HEK293T (cell line): Measurements from ENCODE around the gene KANTR.

Experiments used
- CTCF ChIA-PET: fragments of 350-600 bp; formaldehyde crosslinking; extraction: SDS; loops from one replicate; lab custom pipeline; 2021; ENCODE audit warnings: antibody characterized with exemption, inconsistent platforms; lab: Yijun Ruan, JAX
- POLR2A ChIA-PET: fragments of 350-600 bp; formaldehyde crosslinking; extraction: SDS; loops from one replicate; lab custom pipeline; 2020; ENCODE audit warnings: antibody characterized with exemption, inconsistent platforms; lab: Yijun Ruan, JAX
- DNase-seq: peaks from one replicate; pipeline ENCODE4 v3.0.0; 2012; ENCODE audit warnings: mixed read lengths; ENCODE audit errors: extremely low spot score
- ARNT ChIP-seq: fragments of 450-650 bp; IDR thresholded peaks from 2 replicates; pipeline ENCODE4 v1.6.1; 2017; ENCODE audit warnings: mild to moderate bottlenecking
- BHLHE40 ChIP-seq: fragments of 450-650 bp; IDR thresholded peaks from 2 replicates; pipeline ENCODE4 v1.6.1; 2016; ENCODE audit warnings: mild to moderate bottlenecking, moderate library complexity, borderline replicate concordance
- CTBP1 ChIP-seq: fragments of 450-650 bp; IDR thresholded peaks from 2 replicates; pipeline ENCODE4 v1.6.1; 2016; ENCODE audit warnings: borderline replicate concordance
- ELF4 ChIP-seq: fragments of 450-650 bp; IDR thresholded peaks from 2 replicates; pipeline ENCODE4 v1.6.1; 2017; ENCODE audit warnings: antibody characterized with exemption
- FOXA1 ChIP-seq: fragments of 450-650 bp; IDR thresholded peaks from 2 replicates; pipeline ENCODE4 v1.6.1; 2016; ENCODE audit warnings: mild to moderate bottlenecking
- FOXK2 ChIP-seq: fragments of 450-650 bp; IDR thresholded peaks from 2 replicates; pipeline ENCODE4 v1.6.1; 2016; ENCODE audit warnings: mild to moderate bottlenecking
- FOXM1 ChIP-seq: fragments of 450-650 bp; IDR thresholded peaks from 2 replicates; pipeline ENCODE4 v1.6.1; 2017; ENCODE audit warnings: mild to moderate bottlenecking, borderline replicate concordance
- HDGF ChIP-seq: fragments of 450-650 bp; IDR thresholded peaks from 2 replicates; pipeline ENCODE4 v1.6.1; 2017; ENCODE audit warnings: antibody characterized with exemption, borderline replicate concordance
- L3MBTL2 ChIP-seq: fragments of 450-650 bp; conservative IDR thresholded peaks from 2 replicates; pipeline ENCODE4 v1.6.1; 2016; ENCODE audit warnings: mild to moderate bottlenecking
- LEF1 ChIP-seq: fragments of 450-650 bp; IDR thresholded peaks from 2 replicates; pipeline ENCODE4 v1.6.1; 2017; ENCODE audit warnings: mild to moderate bottlenecking, borderline replicate concordance
- NFRKB ChIP-seq: fragments of 450-650 bp; IDR thresholded peaks from 2 replicates; pipeline ENCODE4 v1.6.1; 2016; ENCODE audit warnings: mild to moderate bottlenecking, moderate library complexity
- PKNOX1 ChIP-seq: fragments of 450-650 bp; IDR thresholded peaks from 2 replicates; pipeline ENCODE4 v1.6.1; 2016
- SP1 ChIP-seq: fragments of 450-650 bp; IDR thresholded peaks from 2 replicates; pipeline ENCODE4 v1.6.1; 2017
- SUZ12 ChIP-seq: fragments of 450-650 bp; IDR thresholded peaks from 2 replicates; pipeline ENCODE4 v1.6.1; 2016; ENCODE audit warnings: mild to moderate bottlenecking
- TARDBP ChIP-seq: fragments of 450-650 bp; IDR thresholded peaks from 2 replicates; pipeline ENCODE4 v1.6.1; 2016
- ZNF384 ChIP-seq: fragments of 450-650 bp; IDR thresholded peaks from 2 replicates; pipeline ENCODE4 v1.6.1; 2016

The KANTR gene

GRCh38 chrX:53093748-53094581 is at the start of gene KANTR:
TSS of gene KANTR (plus strand) at chrX:53094142. CDS start at chrX:53124273, 30,131 bp downstream.
- POLR2A ChIA-PET: interaction anchor here (0.9 to 1.2 kb wide), 3 partner anchors 9 to 21 kb away, joined by 4 to 5 read pairs (median 4); partner anchors contain the start of gene TSPYL2
- DNase-seq: peak; percentile 83
- CTCF ChIA-PET: no interaction called here
- no peak for TF ChIP-seq ZNF384
- no peak for TF ChIP-seq TARDBP
- no peak for TF ChIP-seq FOXA1
- TF ChIP-seq SUZ12: no peak
- TF ChIP-seq BHLHE40: no peak
- TF ChIP-seq NFRKB: no peak
- TF ChIP-seq LEF1: no peak
- no peak for TF ChIP-seq CTBP1
- no peak for TF ChIP-seq FOXM1
- peak; percentile 98 for TF ChIP-seq L3MBTL2
- TF ChIP-seq HDGF: no peak
- no peak for TF ChIP-seq SP1
- peak; percentile 86 for TF ChIP-seq PKNOX1
- no peak for TF ChIP-seq ARNT
- TF ChIP-seq ELF4: no peak
- TF ChIP-seq FOXK2: no peak

GRCh38 chrX:53044995-53045394 is 48.9 kb upstream of the KANTR start:
- POLR2A ChIA-PET: no interaction called here
- TF ChIP-seq FOXM1: no peak
- TF ChIP-seq FOXA1: no peak
- no peak for TF ChIP-seq SP1
- no peak for TF ChIP-seq FOXK2
- no peak for TF ChIP-seq ARNT
- TF ChIP-seq ZNF384: no peak
- no peak for TF ChIP-seq PKNOX1
- TF ChIP-seq SUZ12: no peak
- no peak for TF ChIP-seq NFRKB
- TF ChIP-seq LEF1: no peak
- no peak for TF ChIP-seq BHLHE40
- no peak for TF ChIP-seq ELF4
- TF ChIP-seq HDGF: no peak
- no peak for TF ChIP-seq CTBP1
- no peak for TF ChIP-seq TARDBP
- TF ChIP-seq L3MBTL2: no peak
- CTCF ChIA-PET: interaction anchor here (0.8 kb wide), 1 partner anchor 26 kb away, joined by 4 read pairs; no protein-coding TSS in a partner anchor
- DNase-seq: no peak

GRCh38 chrX:53047228-53047627 is 46.7 kb upstream of the KANTR start:
- CTCF ChIA-PET: no interaction called here
- POLR2A ChIA-PET: no interaction called here
- no peak for DNase-seq
- TF ChIP-seq FOXM1 (no peak), L3MBTL2 (no peak), HDGF (no peak), SUZ12 (no peak), SP1 (no peak), ELF4 (no peak), CTBP1 (no peak)

- no peak for DNase-seq
- TF ChIP-seq TARDBP (no peak), NFRKB (no peak), FOXM1 (no peak), FOXK2 (no peak), L3MBTL2 (no peak), ELF4 (no peak), SP1 (no peak), FOXA1 (no peak)
- ChIA-PET CTCF (no interaction called here), POLR2A (no interaction called here)
Measured at GRCh38 chrX:53048169-53049126, 45.5 kb upstream of the KANTR start, which contains the start of gene GPR173. TSS of gene GPR173 (plus strand) at chrX:53048789. CDS start at chrX:53076622, 27,833 bp downstream.

- DNase-seq: no peak
- CTCF ChIA-PET: no interaction called here
- TF ChIP-seq FOXA1 (no peak), HDGF (no peak), BHLHE40 (no peak), ARNT (no peak), CTBP1 (no peak), TARDBP (no peak), LEF1 (no peak), NFRKB (no peak), FOXK2 (no peak)
Measured at GRCh38 chrX:53049127-53049517, 44.8 kb upstream of the KANTR start.

GRCh38 chrX:53050841-53051240 is 43.1 kb upstream of the KANTR start:
- no peak for DNase-seq
- ChIA-PET CTCF (no interaction called here), POLR2A (no interaction called here)
- TF ChIP-seq L3MBTL2 (no peak), CTBP1 (no peak), BHLHE40 (no peak), TARDBP (no peak), FOXK2 (no peak), ARNT (no peak), HDGF (no peak), SUZ12 (no peak), ZNF384 (no peak), NFRKB (no peak), ELF4 (no peak), PKNOX1 (no peak), SP1 (no peak), LEF1 (no peak), FOXM1 (no peak), FOXA1 (no peak)

More at GRCh38 chrX:53049127-53049517, 44.8 kb upstream of the KANTR start:
- POLR2A ChIA-PET: no interaction called here
